H1 (cell line): ENCODE results near the gene RDM1. TPM values are rescaled to one million over a fixed set of nuclear protein-coding genes. Genes with fewer than 3 reads are reported as not detected.

Source experiments
- CTCF ChIA-PET: fragments of 300-600 bp; sonication (Branson Sonifier 250); formaldehyde crosslinking; loops from one replicate; lab custom pipeline; 2021; ENCODE audit not compliant: partially characterized antibody; lab: Charles Lee
- POLR2A ChIA-PET: fragments of 300-600 bp; sonication (Branson Sonifier 250); formaldehyde crosslinking; loops from one replicate; lab custom pipeline; 2021; ENCODE audit warnings: inconsistent platforms; ENCODE audit not compliant: partially characterized antibody; lab: Charles Lee
- DNase-seq, 2 experiments: peaks; one replicate each; pipeline versions ENCODE4 v3.0.0 to v3.0.0-alpha.2; 2010 to 2022; ENCODE audit warnings: low spot score in 2 of 2, low read depth in 1 of 2, mixed read lengths in 1 of 2
- FAIRE-seq: peaks from 2 replicates; lab custom pipeline; 2011; peaks lifted over from hg19 to GRCh38; lab: Jason Lieb, UNC
- H2AFZ ChIP-seq: 2 replicates; pipeline ENCODE4 v1.8.1; 2012; ENCODE audit warnings: low read length, inconsistent platforms
- H2AK5ac ChIP-seq: 2 replicates; pipeline ENCODE4 v1.6.1; 2013; ENCODE audit warnings: low read depth, low read length
- H2BK120ac ChIP-seq: replicated peaks from 2 replicates; pipeline ENCODE3; 2013; ENCODE audit warnings: low read depth, low read length, inconsistent platforms
- H2BK12ac ChIP-seq: 2 replicates; pipeline ENCODE4 v1.6.1; 2013; ENCODE audit warnings: low read depth, low read length
- H2BK15ac ChIP-seq: 2 replicates; pipeline ENCODE4 v1.6.1; 2013; ENCODE audit warnings: low read length
- H2BK20ac ChIP-seq: 2 replicates; pipeline ENCODE4 v1.6.1; 2013; ENCODE audit warnings: low read length
- H2BK5ac ChIP-seq: 2 replicates; pipeline ENCODE4 v1.6.1; 2013; ENCODE audit warnings: low read depth, low read length
- H3K14ac ChIP-seq: 2 replicates; pipeline ENCODE4 v1.6.1; 2013; ENCODE audit warnings: inconsistent platforms; ENCODE audit not compliant: insufficient read length
- H3K18ac ChIP-seq: 2 replicates; pipeline ENCODE4 v1.6.1; 2013; ENCODE audit warnings: low read length; ENCODE audit errors: extremely low read depth
- H3K23ac ChIP-seq: 2 replicates; pipeline ENCODE4 v1.6.1; 2013; ENCODE audit warnings: inconsistent platforms; ENCODE audit not compliant: insufficient read length
- H3K23me2 ChIP-seq: 2 replicates; pipeline ENCODE4 v1.6.1; 2013; ENCODE audit warnings: low read depth, low read length
- H3K27ac ChIP-seq: 2 replicates; pipeline ENCODE4 v1.6.1; 2011; ENCODE audit warnings: low read depth, low read length, inconsistent platforms
- H3K27me3 ChIP-seq, 4 experiments: replicated peaks in 1 of 4; 1 replicate in 1 of 4; 2 replicates in 3 of 4; pipeline versions ENCODE4 v1.6.1 to v1.8.1; 2011 to 2013; ENCODE audit warnings: low read length in 3 of 4, mild to moderate bottlenecking in 3 of 4, inconsistent platforms in 2 of 4, mixed read lengths in 2 of 4, moderate library complexity in 1 of 4; ENCODE audit not compliant: control insufficient read depth in 3 of 4, insufficient read depth in 3 of 4; ENCODE audit errors: extremely low read depth in 1 of 4
- H3K36me3 ChIP-seq, 4 experiments: 2 replicates each; pipeline versions ENCODE4 v1.6.1 to v1.8.1; 2011 to 2013; ENCODE audit warnings: mild to moderate bottlenecking in 4 of 4, low read length in 3 of 4, moderate library complexity in 2 of 4, control low read depth in 1 of 4, inconsistent platforms in 1 of 4; ENCODE audit not compliant: insufficient read depth in 4 of 4, control insufficient read depth in 2 of 4
- H3K4ac ChIP-seq: replicated peaks from 2 replicates; pipeline ENCODE3; 2013; ENCODE audit warnings: low read length, low read depth, mixed read lengths, inconsistent platforms; ENCODE audit not compliant: insufficient read length
- H3K4me1 ChIP-seq, 4 experiments: replicated peaks in 1 of 4; 1 replicate in 1 of 4; 2 replicates in 3 of 4; pipeline versions ENCODE4 v1.6.1 to v1.8.1; 2011 to 2013; ENCODE audit warnings: low read length in 3 of 4, inconsistent platforms in 2 of 4, mixed read lengths in 1 of 4; ENCODE audit not compliant: insufficient read depth in 4 of 4, control insufficient read depth in 3 of 4
- H3K4me2 ChIP-seq, 2 experiments: 2 replicates each; pipeline versions ENCODE4 v1.6.1 to v1.8.1; 2011 to 2013; ENCODE audit warnings: low read depth in 2 of 2, low read length in 2 of 2, control low read depth in 1 of 2, inconsistent platforms in 1 of 2, mild to moderate bottlenecking in 1 of 2; ENCODE audit not compliant: insufficient read depth in 1 of 2
- H3K4me3 ChIP-seq, 4 experiments: fragments of 200-600, 300-600 bp in 1 of 4; sonication (generic), shearing (Covaris generic), sonication (Bioruptor Twin) in 1 of 4; 2 replicates each; pipeline versions ENCODE4 v1.5.1 to v1.8.1; 2011 to 2016; ENCODE audit warnings: low read length in 4 of 4, low read depth in 3 of 4, control low read depth in 2 of 4, inconsistent platforms in 2 of 4, mild to moderate bottlenecking in 2 of 4, mixed read lengths in 1 of 4, moderate library complexity in 1 of 4; ENCODE audit not compliant: insufficient read depth in 2 of 4; ENCODE audit errors: extremely low read depth in 1 of 4
- H3K56ac ChIP-seq: replicated peaks from 2 replicates; pipeline ENCODE3; 2013; ENCODE audit warnings: low read depth, mild to moderate bottlenecking, mixed read lengths, low read length, inconsistent platforms; ENCODE audit not compliant: insufficient read length
- H3K79me1 ChIP-seq: 2 replicates; pipeline ENCODE4 v1.6.1; 2013; ENCODE audit warnings: low read depth, low read length, control low read depth
- H3K79me2 ChIP-seq, 2 experiments: 2 replicates each; pipeline versions ENCODE4 v1.6.1 to v1.8.1; 2012 to 2013; ENCODE audit warnings: low read length in 2 of 2, mild to moderate bottlenecking in 2 of 2, inconsistent platforms in 1 of 2; ENCODE audit not compliant: insufficient read depth in 2 of 2, control insufficient read depth in 1 of 2
- H3K9ac ChIP-seq, 4 experiments: replicated peaks in 1 of 4; 1 replicate in 1 of 4; 2 replicates in 3 of 4; pipeline versions ENCODE4 v1.6.1 to v1.8.1; 2011 to 2013; ENCODE audit warnings: low read depth in 3 of 4, low read length in 3 of 4, control low read depth in 2 of 4, mild to moderate bottlenecking in 2 of 4, moderate library complexity in 2 of 4, inconsistent platforms in 1 of 4; ENCODE audit errors: extremely low read depth in 1 of 4
- H3K9me3 ChIP-seq, 2 experiments: 2 replicates each; pipeline versions ENCODE4 v1.6.1 to v1.8.1; 2012 to 2013; ENCODE audit warnings: mild to moderate bottlenecking in 2 of 2, moderate library complexity in 2 of 2, control low read depth in 1 of 2, inconsistent platforms in 1 of 2, low read depth in 1 of 2, low read length in 1 of 2, mixed read lengths in 1 of 2; ENCODE audit not compliant: insufficient read depth in 2 of 2
- H4K20me1 ChIP-seq, 2 experiments: replicated peaks in 1 of 2; 2 replicates each; pipeline versions ENCODE3 to v1.8.1; 2011 to 2013; ENCODE audit warnings: inconsistent platforms in 2 of 2, low read length in 2 of 2, mild to moderate bottlenecking in 1 of 2; ENCODE audit not compliant: insufficient read depth in 2 of 2, control insufficient read depth in 1 of 2
- H4K5ac ChIP-seq: 2 replicates; pipeline ENCODE4 v1.6.1; 2013; ENCODE audit warnings: low read length, low read depth, mixed read lengths, inconsistent platforms; ENCODE audit not compliant: insufficient read length
- H4K8ac ChIP-seq: 2 replicates; pipeline ENCODE4 v1.8.0; 2013; ENCODE audit warnings: mild to moderate bottlenecking, moderate library complexity, low read length, inconsistent platforms; ENCODE audit not compliant: insufficient read depth; ENCODE audit errors: extremely low read depth
- H4K91ac ChIP-seq: replicated peaks from 2 replicates; pipeline ENCODE3; 2013; ENCODE audit warnings: low read length, mixed read lengths, inconsistent platforms; ENCODE audit not compliant: insufficient read length
- EP300 ChIP-seq, 2 experiments: IDR thresholded peaks; 1 replicate in 1 of 2; 2 replicates in 1 of 2; pipeline ENCODE4 v1.6.1; 2011 to 2012; ENCODE audit warnings: low read depth in 2 of 2, low read length in 2 of 2, mild to moderate bottlenecking in 2 of 2, borderline replicate concordance in 1 of 2, inconsistent platforms in 1 of 2, moderate library complexity in 1 of 2
- GABPA ChIP-seq: IDR thresholded peaks from 2 replicates; pipeline ENCODE4 v1.6.1; 2011; ENCODE audit warnings: mild to moderate bottlenecking, low read length, moderate library complexity, borderline replicate concordance; ENCODE audit not compliant: insufficient read depth
- KDM4A ChIP-seq: IDR thresholded peaks from one replicate; pipeline ENCODE4 v1.7.1; 2012; ENCODE audit warnings: low read depth, mild to moderate bottlenecking, moderate library complexity, low read length, inconsistent platforms; ENCODE audit not compliant: severe bottlenecking
- MAFK ChIP-seq: IDR thresholded peaks from 2 replicates; pipeline ENCODE4 v1.6.1; 2012; ENCODE audit warnings: low read depth, mild to moderate bottlenecking, improper control_type of control experiment, low read length
- RAD21 ChIP-seq, 2 experiments: IDR thresholded peaks in 1 of 2; conservative IDR thresholded peaks in 1 of 2; 2 replicates each; pipeline ENCODE4 v1.6.1; 2011; ENCODE audit warnings: low read depth in 2 of 2, low read length in 2 of 2, improper control_type of control experiment in 1 of 2, inconsistent platforms in 1 of 2, mild to moderate bottlenecking in 1 of 2, moderate library complexity in 1 of 2
- RFX5 ChIP-seq: IDR thresholded peaks from 2 replicates; pipeline ENCODE4 v1.6.1; 2011; ENCODE audit warnings: low read depth, low read length, improper control_type of control experiment, borderline replicate concordance
- SIRT6 ChIP-seq: IDR thresholded peaks from one replicate; pipeline ENCODE4 v1.7.1; 2012; ENCODE audit warnings: low read length, inconsistent platforms
- TAF1 ChIP-seq: IDR thresholded peaks from 2 replicates; pipeline ENCODE4 v1.6.1; 2011; ENCODE audit warnings: mild to moderate bottlenecking, low read depth, low read length
- TBP ChIP-seq: IDR thresholded peaks from 2 replicates; pipeline ENCODE4 v1.6.1; 2011; ENCODE audit warnings: low read depth, low read length, improper control_type of control experiment
- TEAD4 ChIP-seq: IDR thresholded peaks from 2 replicates; pipeline ENCODE4 v1.6.1; 2012; ENCODE audit warnings: low read depth, low read length, inconsistent platforms, mixed read lengths
- ZNF274 ChIP-seq: IDR thresholded peaks from 2 replicates; pipeline ENCODE4 v1.7.0; 2012; ENCODE audit warnings: low read length, borderline replicate concordance; ENCODE audit errors: extremely low read depth
- WGBS, 2 experiments: shearing (Covaris generic) in 1 of 2; methylation state at CpG; one replicate each; pipeline versions ENCODE4 v1.1.6 to v1.1.7; 2013 to 2015; ENCODE audit warnings: low lambda C conversion rate in 2 of 2, mixed read lengths in 2 of 2, inconsistent platforms in 1 of 2, low coverage in 1 of 2, missing lambda C conversion rate in 1 of 2; ENCODE audit not compliant: insufficient replicate concordance in 2 of 2, insufficient coverage in 1 of 2, insufficient read length in 1 of 2; ENCODE audit errors: extremely low coverage in 1 of 2, missing lambda C conversion rate in 1 of 2; 5-methylcytosine and 5-hydroxymethylcytosine counted together
- polyA plus RNA-seq, 7 experiments: library from polyadenylated mRNA; depleted of rRNA in 3 of 7; stranded (reverse) in 5 of 7; unstranded in 2 of 7; fragments of >200 nt in 5 of 7; fragments of 200-250 nt in 2 of 7; gene quantifications; 1 replicate in 5 of 7; 2 replicates in 1 of 7; 4 replicates in 1 of 7; pipeline versions ENCODE4 v1.2.1 to v1.2.3, GENCODE V29; 2011 to 2013; ENCODE audit warnings: missing spikeins in 2 of 7, mixed read lengths in 2 of 7
- total RNA-seq: library from RNA; stranded (reverse); fragmentation: NEBNext Ultra II Directional; extraction: Animal tissue kit (Norgen Biotek cat#: 25700); gene quantifications from 2 replicates; pipeline ENCODE4 v1.2.1, GENCODE V29; 2021

RDM1 gene
- total and polyA plus RNA-seq, 2 of the 8 experiments (the other 6 are each of a cell fraction or from before 2014, with no cell fraction given): 7.3 to 9.7 TPM

DNA sequence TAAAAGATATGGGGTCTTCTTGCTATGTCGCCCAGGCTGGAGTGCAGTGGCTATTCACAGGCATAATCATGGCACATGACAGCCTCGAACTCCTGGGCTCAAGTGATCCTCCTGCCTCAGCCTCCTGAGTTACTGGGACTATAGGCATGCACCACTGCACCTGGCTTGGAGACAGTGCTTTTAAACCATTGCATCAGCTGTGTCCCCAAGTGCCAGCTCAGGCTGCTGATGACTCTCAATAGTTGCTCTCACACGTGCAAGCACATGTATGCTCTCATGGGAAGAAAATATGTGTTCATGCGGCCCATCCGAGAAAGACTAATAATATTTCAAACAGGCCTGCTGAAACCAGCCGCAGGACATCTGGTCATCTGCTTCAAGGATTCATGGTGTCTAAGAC, 42.0 kb upstream of the RDM1 start:
- H4K8ac ChIP-seq: no peak overlapping the region
- H4K20me1 ChIP-seq: no peaks in the 10 kb centered on the region
- H3K9me3 ChIP-seq: no peaks in the 10 kb centered on the region
- POLR2A ChIA-PET: no interaction called here
- no peaks in the 10 kb centered on the region for H3K79me1 ChIP-seq
- H3K56ac ChIP-seq: no peak overlapping the region
- peaks cover 0 to 2% (median 0%) of the 10 kb centered on the region in 4 experiments; a peak in 2 of 7 replicates for H3K4me1 ChIP-seq
- no peaks in the 10 kb centered on the region for H3K27me3 ChIP-seq
- H2BK12ac ChIP-seq: no peak overlapping the region
- DNase-seq (no peak), FAIRE-seq (no peak)
- H2BK5ac ChIP-seq: no peak overlapping the region
- H3K4me2 ChIP-seq: no peak overlapping the region
- H2BK15ac ChIP-seq: no peak overlapping the region
- no peak overlapping the region for H2AFZ ChIP-seq
- H2BK120ac ChIP-seq: no peak overlapping the region
- H2BK20ac ChIP-seq: no peak overlapping the region
- no peak overlapping the region for H4K5ac ChIP-seq
- no peak overlapping the region for H3K9ac ChIP-seq
- H3K36me3 ChIP-seq: no peaks in the 10 kb centered on the region
- no peaks in the 10 kb centered on the region for H3K23me2 ChIP-seq
- H4K91ac ChIP-seq: no peak overlapping the region
- no peak overlapping the region for H3K14ac ChIP-seq
- no peak overlapping the region for H2AK5ac ChIP-seq
- H3K27ac ChIP-seq: no peak overlapping the region
- no peak overlapping the region for H3K23ac ChIP-seq
- H3K18ac ChIP-seq: no peak overlapping the region
- CTCF ChIA-PET: interaction anchor here (1.0 to 4.2 kb wide), 4 partner anchors 9 to 176 kb away, joined by 3 to 11 read pairs (median 5); partner anchors contain the start of gene CCL16
- WGBS, 2 experiments: 79% methylated on average over 6 of the region's 6 CpGs; no CpG with 5 or more reads in 1 of the 2 experiments
- no peaks in the 10 kb centered on the region for H3K79me2 ChIP-seq
- no peak for TF ChIP-seq RFX5
- TF ChIP-seq TBP: no peak
- TF ChIP-seq GABPA: no peak
- no peak for TF ChIP-seq KDM4A
- no peak for TF ChIP-seq EP300 (IDR thresholded peaks at IDR 0.05; ENCODE audit: borderline replicate concordance in 1 of 2, low read depth in 2 of 2, low read length in 2 of 2)
- TF ChIP-seq RAD21 (IDR thresholded peaks at IDR 0.05 in 1 of 2, conservative IDR thresholded peaks at IDR 0.05 in 1 of 2; ENCODE audit: low read depth in 2 of 2, low read length in 2 of 2): no peak
- TF ChIP-seq SIRT6: no peak
- no peak for TF ChIP-seq ZNF274
- TF ChIP-seq MAFK: no peak
- TF ChIP-seq TEAD4: no peak
- no peak for TF ChIP-seq TAF1
- H3K4ac ChIP-seq: no peak overlapping the region
- H3K4me3 ChIP-seq: no peak overlapping the region
